ENCODE measurements around the gene GLCCI1. TPM values are rescaled to one million over a fixed set of nuclear protein-coding genes. Genes with fewer than 3 reads are reported as not detected.
A peak's percentile ranks its signal among the peaks of the same experiment; 100 is the strongest.
"Not testable (repeated sequence)": the region's sequence is repeated elsewhere in the genome, so short reads cannot be mapped to it uniquely, and the experiment has no call there.

The GLCCI1 gene
- total RNA-seq, 2 donors from 2014 or later = 6.4 to 8.2 TPM

DNA sequence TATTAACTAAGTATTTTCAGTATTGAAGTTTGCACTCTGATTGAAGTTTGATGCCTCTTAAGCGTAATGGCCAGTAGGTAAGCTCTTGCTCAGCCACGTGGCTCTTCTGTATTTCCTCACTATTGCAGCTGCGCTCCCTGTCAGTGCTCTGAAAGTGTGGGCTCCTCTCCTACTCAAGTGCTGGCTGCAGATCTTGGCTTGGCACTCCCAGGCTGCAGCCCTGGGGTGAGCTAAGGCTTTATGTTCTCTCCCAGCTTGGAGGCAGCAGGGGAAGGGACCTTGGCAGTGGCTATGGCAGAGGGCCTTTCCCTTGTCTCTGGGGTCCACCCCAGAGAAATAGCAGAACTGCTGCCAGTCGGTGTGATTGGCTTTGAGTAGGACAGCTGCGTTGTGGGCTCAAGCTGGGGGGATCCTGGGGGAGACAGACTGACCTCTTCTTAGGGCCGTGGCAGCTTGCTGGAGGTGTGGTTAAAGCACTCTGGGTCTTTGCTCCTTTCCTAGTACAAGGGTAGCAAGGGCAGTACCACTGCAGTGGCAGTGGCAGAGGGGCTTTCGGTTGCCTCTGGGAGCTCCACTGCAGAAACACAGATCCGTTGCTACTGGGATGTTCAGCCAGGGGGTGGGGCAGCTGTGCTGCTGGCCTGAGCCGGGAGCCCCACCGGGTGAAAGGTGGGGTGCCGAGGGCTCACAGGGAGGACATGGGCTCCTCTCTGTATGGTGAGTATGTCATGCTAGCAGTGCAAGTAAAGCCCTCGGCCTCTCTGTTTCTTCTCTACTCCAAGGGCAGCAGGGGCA, 100.5 kb downstream of the GLCCI1 start:
- DNase-seq (no peak), ATAC-seq (peak; percentile 78 to 94)
- intact Hi-C loops (cut with DNase I) = no loop called here

DNA sequence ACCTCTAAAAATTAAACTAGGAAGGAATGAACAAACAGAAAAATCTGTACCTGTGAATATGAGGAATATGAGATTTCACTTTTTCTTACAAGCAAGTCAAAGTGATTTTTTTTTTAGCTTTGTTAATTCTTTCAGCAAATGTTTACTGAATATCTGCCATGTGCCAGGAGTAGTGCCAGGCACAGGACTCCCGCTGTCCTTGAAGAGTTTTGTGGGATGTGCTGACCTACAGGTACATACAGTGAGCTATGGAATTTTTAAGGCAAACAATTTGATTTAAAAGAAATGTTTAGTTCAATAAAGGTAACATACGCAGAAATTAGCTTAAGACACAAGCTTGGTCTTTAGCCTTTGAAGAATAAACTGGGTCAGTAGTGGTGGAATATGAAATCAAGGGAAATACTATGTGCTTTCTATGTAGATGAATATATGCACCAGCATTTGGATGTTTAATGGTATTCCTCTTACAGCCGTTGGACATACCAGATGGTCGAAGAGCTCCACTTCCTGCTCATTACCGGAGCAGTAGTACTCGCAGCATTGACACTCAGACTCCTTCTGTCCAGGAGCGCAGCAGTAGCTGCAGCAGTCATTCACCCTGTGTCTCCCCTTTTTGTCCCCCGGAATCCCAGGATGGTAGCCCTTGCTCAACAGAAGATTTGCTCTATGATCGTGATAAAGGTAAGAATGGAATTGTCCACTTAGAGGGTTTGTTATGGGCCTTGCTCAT, 102.0 kb downstream of the GLCCI1 start:
- DNase-seq (no peak), ATAC-seq (no peak)
- intact Hi-C loops (cut with DNase I) = no loop called here

GRCh38 chr7:8078418-8078817, 109.8 kb downstream of the GLCCI1 start:
- DNase-seq (no peak), ATAC-seq (no peak)
- intact Hi-C loops (cut with DNase I) = no loop called here

- ATAC-seq = no peak
- intact Hi-C loops (cut with DNase I) = no loop called here
- no peak for DNase-seq
Observed at GRCh38 chr7:8082762-8083161, 114.2 kb downstream of the GLCCI1 start.

- ATAC-seq (no peak), DNase-seq (no peak)
- intact Hi-C loops (cut with DNase I) = no loop called here
Observed at GRCh38 chr7:8084836-8085235, 116.2 kb downstream of the GLCCI1 start.

DNA sequence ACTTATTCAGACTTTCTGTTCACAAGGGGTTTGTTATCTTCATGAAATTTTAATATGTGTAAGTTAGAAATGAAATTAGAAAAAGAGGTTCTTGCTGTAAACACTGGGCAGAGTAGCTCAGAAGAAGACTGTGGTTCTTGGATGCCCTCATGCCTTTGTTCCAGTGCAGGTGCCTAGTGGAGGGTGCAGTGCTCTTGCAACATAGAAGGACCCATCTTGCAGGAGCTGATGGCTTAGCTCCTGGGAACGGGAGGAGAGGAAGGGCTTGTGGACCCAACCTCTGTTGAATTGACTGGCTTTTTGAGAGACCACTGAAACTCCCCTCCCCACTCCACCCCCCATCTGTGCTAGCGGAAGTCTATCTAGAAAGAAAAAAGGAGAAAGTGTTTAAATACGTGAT, 116.8 kb downstream of the GLCCI1 start:
- intact Hi-C loops (cut with DNase I) = no loop called here
- ATAC-seq (no peak), DNase-seq (no peak)

- intact Hi-C loops (cut with DNase I) = no loop called here
- DNase-seq (no peak), ATAC-seq (no peak)
Observed at GRCh38 chr7:8086239-8086638, 117.6 kb downstream of the GLCCI1 start.

GRCh38 chr7:8089036-8089780, 120.6 kb downstream of the GLCCI1 start:
- intact Hi-C loops (cut with DNase I) = no loop called here
- DNase-seq (no peak), ATAC-seq (no peak)

DNA sequence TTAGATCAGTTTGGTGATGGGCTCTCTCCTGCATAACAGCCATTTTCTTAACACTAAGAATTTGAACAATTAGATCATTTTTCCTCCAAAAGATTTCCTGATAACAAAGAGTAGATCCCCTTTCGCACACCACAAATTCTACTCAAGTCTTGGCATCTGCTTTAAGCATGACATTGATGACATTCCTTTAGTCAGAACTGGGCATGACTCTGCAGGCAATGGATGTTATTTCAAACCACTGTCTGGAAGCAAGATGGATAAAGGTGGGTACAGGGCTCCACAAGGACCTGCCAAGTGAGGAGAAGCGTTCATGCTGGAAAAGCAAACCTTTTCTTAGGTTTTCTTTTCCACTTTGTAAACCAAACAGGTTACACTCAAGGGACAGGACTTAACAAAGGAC, 123.5 kb downstream of the GLCCI1 start:
- ATAC-seq (no peak), DNase-seq (no peak)
- intact Hi-C loops (cut with DNase I) = no loop called here

- DNase-seq (no peak), ATAC-seq (no peak)
- intact Hi-C loops (cut with DNase I) = no loop called here
Observed at GRCh38 chr7:8094164-8095140, 125.9 kb downstream of the GLCCI1 start.

GRCh38 chr7:8101292-8101691, 132.7 kb downstream of the GLCCI1 start:
- DNase-seq; ATAC-seq; intact Hi-C loops (cut with DNase I): not testable (repeated sequence)

DNA sequence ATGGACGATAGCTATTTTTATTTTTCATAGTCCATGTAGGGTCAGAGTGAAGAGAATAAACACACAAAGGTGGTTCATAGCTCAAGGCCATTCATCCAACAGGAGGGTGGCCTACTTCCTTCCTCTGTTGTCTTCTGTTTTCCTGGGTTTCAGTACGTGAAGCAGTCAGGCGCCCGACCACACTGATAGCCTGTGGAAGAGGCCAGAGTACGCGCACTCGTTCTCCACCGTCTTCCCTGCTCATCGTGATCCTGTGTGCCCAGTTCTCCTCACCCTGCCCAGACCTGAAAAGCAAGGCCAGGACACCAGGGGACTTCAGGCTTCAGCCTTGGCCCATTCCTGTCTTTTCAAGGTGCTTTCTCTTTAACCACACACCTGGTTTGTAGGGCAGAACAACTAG, 134.7 kb downstream of the GLCCI1 start:
- intact Hi-C loops (cut with DNase I) = no loop called here
- ATAC-seq (no peak), DNase-seq (no peak)

GRCh38 chr7:8105449-8106095, 137.0 kb downstream of the GLCCI1 start:
- no peak for DNase-seq
- no peak for ATAC-seq
- intact Hi-C loops (cut with DNase I) = no loop called here

- DNase-seq = no peak
- ATAC-seq = peak in 1 of 2 donors; percentile 63
- intact Hi-C loops (cut with DNase I) = no loop called here
Observed at GRCh38 chr7:8109196-8110022, 140.8 kb downstream of the GLCCI1 start.

DNA sequence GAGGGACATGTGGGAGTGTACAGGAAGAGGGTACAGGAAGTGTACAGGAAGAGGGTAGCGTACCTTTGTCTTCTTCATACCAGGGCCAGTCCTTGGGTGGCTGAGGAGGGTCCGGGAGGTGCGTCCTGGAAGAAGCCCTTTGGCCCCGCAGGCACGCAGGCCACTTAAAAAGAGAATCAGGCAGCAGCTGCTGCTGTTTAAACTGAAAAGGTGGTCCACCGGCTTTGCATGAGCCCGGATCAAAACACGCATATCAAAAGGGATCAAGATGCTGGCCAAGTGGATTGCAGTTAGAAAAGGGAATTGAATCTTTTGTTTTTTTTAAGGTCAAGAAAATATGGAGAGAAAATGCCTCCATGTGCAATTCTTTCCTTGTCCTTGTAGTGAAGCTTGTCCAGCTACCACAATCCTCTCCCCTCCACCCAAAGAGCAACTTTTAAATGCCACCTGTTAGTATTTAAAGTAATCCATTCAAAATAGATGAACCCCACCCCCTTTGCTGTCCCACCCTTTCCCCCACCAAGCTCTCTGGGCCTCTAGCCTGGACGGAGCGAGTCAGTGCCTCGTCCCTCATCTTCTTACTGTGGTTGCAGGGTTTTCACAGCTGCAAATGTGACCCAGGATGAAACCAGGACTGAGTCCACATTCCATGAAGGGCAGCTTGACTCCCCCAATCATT, 142.8 kb downstream of the GLCCI1 start:
- DNase-seq (no peak), ATAC-seq (no peak)
- intact Hi-C loops (cut with DNase I) = no loop called here

DNA sequence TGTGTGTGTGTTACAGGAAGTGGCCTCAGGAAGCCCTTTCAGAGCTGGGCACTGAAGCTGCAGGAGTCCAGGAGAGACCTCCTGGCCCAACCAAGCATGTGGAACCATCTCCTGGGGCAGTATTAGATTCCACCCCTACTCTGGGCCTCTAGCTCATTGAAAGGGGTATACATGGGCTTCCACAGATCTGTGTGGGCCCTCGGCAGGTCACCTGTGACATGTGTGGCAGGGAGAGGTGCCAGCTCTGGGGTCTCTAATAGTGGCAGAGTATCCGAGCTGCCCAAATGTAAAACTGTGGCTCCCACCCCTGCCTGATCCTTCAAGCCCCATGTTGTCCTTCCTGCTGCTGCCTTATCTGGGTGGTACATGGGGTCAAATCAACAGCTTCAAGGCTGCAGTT, 144.1 kb downstream of the GLCCI1 start:
- intact Hi-C loops (cut with DNase I) = no loop called here
- ATAC-seq = peak in 1 of 2 donors; percentile 13
- no peak for DNase-seq

DNA sequence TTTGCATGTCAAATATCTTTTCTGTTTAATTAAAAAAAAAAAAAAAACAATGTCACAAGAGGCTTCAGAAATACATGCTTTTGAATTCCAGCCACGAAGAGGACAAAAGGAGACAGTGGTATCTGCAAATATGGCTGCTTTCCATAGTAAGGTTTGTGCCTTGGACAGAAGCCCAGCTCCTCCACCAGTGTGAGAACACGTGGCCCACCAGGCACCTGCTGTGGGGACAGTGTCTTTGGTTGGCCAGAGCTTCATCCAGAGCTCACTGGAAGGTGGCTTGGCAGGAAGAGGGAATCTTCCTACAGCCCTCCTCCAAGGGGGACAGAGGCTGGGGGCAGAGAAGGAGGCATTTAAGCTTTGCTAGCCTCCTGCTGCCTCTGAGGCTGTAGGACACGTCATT, 144.6 kb downstream of the GLCCI1 start:
- DNase-seq = peak; percentile 32
- intact Hi-C loops (cut with DNase I) = no loop called here
- peak; percentile 60 to 67 for ATAC-seq
